ENCODE data around the gene KLHDC7B.
"Not testable (repeated sequence)": the region's sequence is repeated elsewhere in the genome, so short reads cannot be mapped to it uniquely, and the experiment has no call there.

Gene KLHDC7B

GRCh38 chr22:50532824-50533796, 12.6 kb upstream of the KLHDC7B start:
- TF ChIP-seq CTCF (IDR thresholded peaks at IDR 0.05; ENCODE audit: low read depth, low read length): no peak
- TF ChIP-seq, protein P1, sequence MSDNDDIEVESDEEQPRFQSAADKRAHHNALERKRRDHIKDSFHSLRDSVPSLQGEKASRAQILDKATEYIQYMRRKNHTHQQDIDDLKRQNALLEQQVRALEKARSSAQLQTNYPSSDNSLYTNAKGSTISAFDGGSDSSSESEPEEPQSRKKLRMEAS (IDR thresholded peaks at IDR 0.05; ENCODE audit: low read depth, low read length): no peak
- no peak for TF ChIP-seq MYC (IDR thresholded peaks at IDR 0.05; ENCODE audit: low read depth, low read length)
- no peak for TF ChIP-seq POLR2A (IDR thresholded peaks at IDR 0.05; ENCODE audit: extremely low read depth, insufficient read length)
- H3K4me3 ChIP-seq (ENCODE audit: low read depth, low read length): no peak overlapping the region

DNA sequence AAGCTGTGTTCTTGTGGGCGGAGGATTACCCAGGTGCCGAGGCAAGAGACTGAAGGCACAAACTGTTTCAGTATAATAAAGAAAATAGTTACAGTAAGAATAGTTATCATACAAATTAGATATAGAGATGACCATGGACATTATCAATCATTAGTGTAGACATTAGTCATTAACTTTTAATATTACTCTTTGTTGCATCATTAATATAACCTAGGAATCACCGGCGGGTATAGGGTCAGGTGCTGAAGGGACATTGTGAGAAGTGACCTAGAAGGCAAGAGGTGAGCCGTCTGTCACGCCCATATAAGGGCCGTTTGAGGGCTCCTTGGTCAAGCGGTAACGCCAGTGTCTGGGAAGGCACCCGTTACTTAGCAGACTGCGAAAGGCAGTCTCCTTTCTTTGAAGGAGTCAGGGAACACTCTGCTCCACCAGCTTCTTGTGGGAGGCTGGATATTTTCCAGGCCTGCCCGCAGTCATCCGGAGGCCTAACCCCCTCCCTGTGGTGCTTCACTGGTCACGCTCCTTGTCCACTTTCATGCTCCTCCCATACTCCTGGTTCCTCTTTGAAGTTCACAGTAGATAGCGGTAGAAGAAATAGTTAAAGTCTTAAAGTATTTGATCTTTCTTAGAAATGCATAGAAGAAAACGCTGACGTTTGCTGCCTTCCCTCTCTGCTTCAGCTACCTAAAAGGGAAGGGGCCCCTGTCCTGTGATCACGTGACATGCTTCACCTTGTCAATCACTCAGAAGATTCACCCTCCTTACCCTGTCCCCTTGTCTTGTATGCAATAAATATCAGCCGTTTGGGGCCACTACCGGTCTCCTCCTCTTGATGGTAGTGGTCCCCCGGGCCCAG, 11.6 kb upstream of the KLHDC7B start:
- H3K4me3 ChIP-seq (ENCODE audit: low read depth, low read length): not testable (repeated sequence)
- peak; percentile 78 for DNase-seq (ENCODE audit: low read depth)

More at GRCh38 chr22:50532824-50533796, 12.6 kb upstream of the KLHDC7B start:
- DNase-seq (ENCODE audit: low read depth): no peak

GRCh38 chr22:50535113-50535512, 10.6 kb upstream of the KLHDC7B start:
- no peak overlapping the region for H3K4me3 ChIP-seq (ENCODE audit: low read depth, low read length)
- DNase-seq (ENCODE audit: low read depth): no peak
- TF ChIP-seq POLR2A (IDR thresholded peaks at IDR 0.05; ENCODE audit: extremely low read depth, insufficient read length) (no peak), CTCF (IDR thresholded peaks at IDR 0.05; ENCODE audit: low read depth, low read length) (no peak), MYC (IDR thresholded peaks at IDR 0.05; ENCODE audit: low read depth, low read length) (no peak)
- TF ChIP-seq, protein P1 (IDR thresholded peaks at IDR 0.05; ENCODE audit: low read depth, low read length): no peak

GRCh38 chr22:50536226-50536625, 9.5 kb upstream of the KLHDC7B start:
- no peak for DNase-seq (ENCODE audit: low read depth)
- TF ChIP-seq, protein P1 (IDR thresholded peaks at IDR 0.05; ENCODE audit: low read depth, low read length): no peak
- H3K4me3 ChIP-seq (ENCODE audit: low read depth, low read length): no peak overlapping the region

DNA sequence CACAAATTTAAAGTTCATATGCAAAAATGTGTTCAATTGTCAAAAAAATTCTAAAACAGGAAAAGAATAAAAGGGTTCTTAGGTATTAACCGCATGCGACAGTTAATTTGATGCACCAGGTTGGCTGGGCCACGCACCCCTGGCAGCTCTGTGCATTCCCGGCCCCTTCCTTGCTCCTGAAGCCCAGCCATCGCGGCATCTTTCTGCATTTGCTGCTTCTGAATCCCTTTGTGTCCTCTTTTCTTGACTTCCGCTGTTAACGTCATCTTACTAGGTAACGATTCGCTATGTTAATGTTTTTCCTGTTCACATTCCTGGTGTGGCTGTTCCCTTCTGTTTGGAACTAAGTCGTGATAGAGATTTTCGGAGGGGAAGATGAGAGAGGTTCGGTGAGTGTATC, 7.9 kb upstream of the KLHDC7B start:
- H3K4me3 ChIP-seq (ENCODE audit: low read depth, low read length): no peak overlapping the region
- DNase-seq (ENCODE audit: low read depth): no peak
- TF ChIP-seq, protein P1 (IDR thresholded peaks at IDR 0.05; ENCODE audit: low read depth, low read length): no peak
- TF ChIP-seq CTCF (IDR thresholded peaks at IDR 0.05; ENCODE audit: low read depth, low read length) (no peak), POLR2A (IDR thresholded peaks at IDR 0.05; ENCODE audit: extremely low read depth, insufficient read length) (no peak), MYC (IDR thresholded peaks at IDR 0.05; ENCODE audit: low read depth, low read length) (no peak)

DNA sequence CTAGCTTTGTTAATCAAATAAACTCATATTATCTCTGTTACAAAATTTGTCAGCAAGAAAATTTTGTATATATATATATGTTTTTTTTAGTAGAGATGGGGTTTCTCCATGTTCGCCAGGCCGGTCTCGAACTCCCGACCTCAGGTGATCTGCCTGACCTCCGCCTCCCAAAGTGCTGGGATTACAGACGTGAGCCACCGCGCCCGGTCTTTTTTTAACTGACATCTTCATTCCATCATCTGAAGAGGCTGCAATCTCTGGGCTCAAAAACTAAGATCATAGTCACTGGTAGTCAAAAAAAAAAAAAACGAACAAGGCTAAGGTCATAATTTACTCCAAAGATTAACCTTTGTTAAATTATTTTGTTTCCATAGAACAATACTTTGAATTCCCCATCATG, 5.3 kb upstream of the KLHDC7B start:
- H3K4me3 ChIP-seq (ENCODE audit: low read depth, low read length): no peak overlapping the region
- DNase-seq (ENCODE audit: low read depth): no peak
- no peak for TF ChIP-seq POLR2A (IDR thresholded peaks at IDR 0.05; ENCODE audit: extremely low read depth, insufficient read length)
- TF ChIP-seq, protein P1 (IDR thresholded peaks at IDR 0.05; ENCODE audit: low read depth, low read length): no peak
- TF ChIP-seq MYC (IDR thresholded peaks at IDR 0.05; ENCODE audit: low read depth, low read length): no peak
- TF ChIP-seq CTCF (IDR thresholded peaks at IDR 0.05; ENCODE audit: low read depth, low read length): no peak

- peak; percentile 88 for DNase-seq (ENCODE audit: low read depth)
- not testable (repeated sequence) for H3K4me3 ChIP-seq (ENCODE audit: low read depth, low read length)
These were observed 4.1 kb upstream of the KLHDC7B start for GRCh38 chr22:50541667-50542026.

Data from NB4 (cell line).